HG03108 (cell line): ENCODE results near the gene ACTBL2.

ENCODE experiments used
- ATAC-seq: cut with Tn5 transposase; IDR thresholded peaks from one replicate; pipeline ENCODE4 v1.9.1; 2021; ENCODE audit warnings: moderate library complexity; ENCODE audit not compliant: unreplicated experiment

Gene ACTBL2

GRCh38 chr5:57450991-57451876, 31.4 kb downstream of the ACTBL2 start:
- ATAC-seq, result no peak

GRCh38 chr5:57448751-57449150, 33.9 kb downstream of the ACTBL2 start:
- ATAC-seq, result no peak

GRCh38 chr5:57448287-57448686, 34.3 kb downstream of the ACTBL2 start:
- ATAC-seq, result no peak

- no peak for ATAC-seq
These were observed 35.0 kb downstream of the ACTBL2 start for GRCh38 chr5:57447658-57448057.

GRCh38 chr5:57446966-57447365, 35.6 kb downstream of the ACTBL2 start:
- no peak for ATAC-seq

GRCh38 chr5:57445705-57446037, 36.9 kb downstream of the ACTBL2 start:
- ATAC-seq, result no peak

GRCh38 chr5:57445006-57445704, 37.5 kb downstream of the ACTBL2 start:
- ATAC-seq, result no peak

GRCh38 chr5:57442080-57442839, 40.4 kb downstream of the ACTBL2 start:
- ATAC-seq, result no peak

- ATAC-seq, result no peak
These were observed 41.1 kb downstream of the ACTBL2 start for GRCh38 chr5:57441557-57441956.

- ATAC-seq, result no peak
These were observed 43.0 kb downstream of the ACTBL2 start for GRCh38 chr5:57439601-57440000.

GRCh38 chr5:57437976-57438805, 44.4 kb downstream of the ACTBL2 start:
- no peak for ATAC-seq

GRCh38 chr5:57436586-57436985, 46.0 kb downstream of the ACTBL2 start:
- ATAC-seq, result no peak

GRCh38 chr5:57435701-57436134, 46.9 kb downstream of the ACTBL2 start:
- ATAC-seq, result no peak

GRCh38 chr5:57434683-57435082, 47.9 kb downstream of the ACTBL2 start:
- ATAC-seq, result no peak

- no peak for ATAC-seq
These were observed 48.4 kb downstream of the ACTBL2 start for GRCh38 chr5:57434227-57434640.

- no peak for ATAC-seq
These were observed 49.7 kb downstream of the ACTBL2 start for GRCh38 chr5:57432876-57433275.

GRCh38 chr5:57431759-57432158, 50.9 kb downstream of the ACTBL2 start:
- no peak for ATAC-seq
